ENCODE data around the gene PITX1.
"Not testable (repeated sequence)": the region's sequence is repeated elsewhere in the genome, so short reads cannot be mapped to it uniquely, and the experiment has no call there.

Gene PITX1

GRCh38 chr5:135033901-135034235 lies at the start of gene PITX1:
TSS of gene PITX1 (minus strand) at chr5:135034228. CDS start at chr5:135033881, 347 bp downstream.
- DNase-seq (ENCODE audit: low spot score): no peak

GRCh38 chr5:135083334-135083733 lies 49.3 kb upstream of the PITX1 start:
- not testable (repeated sequence) for DNase-seq (ENCODE audit: low spot score)

- no peak for DNase-seq (ENCODE audit: low spot score)
Measured at GRCh38 chr5:135081240-135081639, 47.2 kb upstream of the PITX1 start.

- DNase-seq (ENCODE audit: low spot score): no peak
Measured at GRCh38 chr5:135079760-135080159, 45.7 kb upstream of the PITX1 start.

GRCh38 chr5:135079099-135079681 lies 45.2 kb upstream of the PITX1 start:
- no peak for DNase-seq (ENCODE audit: low spot score)

- DNase-seq (ENCODE audit: low spot score): no peak
Measured at GRCh38 chr5:135076801-135077200, 42.8 kb upstream of the PITX1 start.

GRCh38 chr5:135076051-135076491 lies 42.0 kb upstream of the PITX1 start:
- no peak for DNase-seq (ENCODE audit: low spot score)

- DNase-seq (ENCODE audit: low spot score): no peak
Measured at GRCh38 chr5:135075621-135076020, 41.6 kb upstream of the PITX1 start.

GRCh38 chr5:135073761-135074345 lies 39.8 kb upstream of the PITX1 start:
- no peak for DNase-seq (ENCODE audit: low spot score)

GRCh38 chr5:135072387-135073281 lies 38.6 kb upstream of the PITX1 start:
- DNase-seq (ENCODE audit: low spot score): peak; percentile 50

GRCh38 chr5:135071311-135071710 lies 37.3 kb upstream of the PITX1 start:
- DNase-seq (ENCODE audit: low spot score): no peak

- no peak for DNase-seq (ENCODE audit: low spot score)
Measured at GRCh38 chr5:135069895-135070657, 36.0 kb upstream of the PITX1 start.

GRCh38 chr5:135069016-135069770 lies 35.2 kb upstream of the PITX1 start:
- DNase-seq (ENCODE audit: low spot score): no peak

GRCh38 chr5:135067587-135067986 lies 33.6 kb upstream of the PITX1 start:
- DNase-seq (ENCODE audit: low spot score): no peak

- no peak for DNase-seq (ENCODE audit: low spot score)
Measured at GRCh38 chr5:135066781-135067180, 32.8 kb upstream of the PITX1 start.

- no peak for DNase-seq (ENCODE audit: low spot score)
Measured at GRCh38 chr5:135065306-135066265, 31.6 kb upstream of the PITX1 start.

GRCh38 chr5:135064235-135064570 lies 30.2 kb upstream of the PITX1 start:
- no peak for DNase-seq (ENCODE audit: low spot score)

GRCh38 chr5:135063511-135064234 lies 29.6 kb upstream of the PITX1 start:
- no peak for DNase-seq (ENCODE audit: low spot score)

- DNase-seq (ENCODE audit: low spot score): no peak
Measured at GRCh38 chr5:135063056-135063445, 29.0 kb upstream of the PITX1 start.
